Measurements from ENCODE around the gene MCTP1. TPM values are rescaled to one million over a fixed set of nuclear protein-coding genes. Genes with fewer than 3 reads are reported as not detected.

MCTP1 gene
- total and polyA plus RNA-seq, 2 of the 8 experiments (the other 6 are each of a cell fraction or from before 2014, with no cell fraction given), result 0.56 to 3.4 TPM

GRCh38 chr5:95272316-95272929, 12.5 kb downstream of the MCTP1 start:
- no peak overlapping the region for H2AFZ ChIP-seq (ENCODE audit: low read length)
- no peak overlapping the region for H4K91ac ChIP-seq (replicated peaks; ENCODE audit: insufficient read length, low read length)
- H3K23ac ChIP-seq (ENCODE audit: insufficient read length), result no peak overlapping the region
- no peak overlapping the region for H2BK20ac ChIP-seq (ENCODE audit: low read length)
- no peaks in the 10 kb centered on the region for H4K20me1 ChIP-seq (replicated peaks in 1 of 2; ENCODE audit: control insufficient read depth in 1 of 2, insufficient read depth in 2 of 2, low read length in 2 of 2)
- no peak overlapping the region for H3K27ac ChIP-seq (ENCODE audit: low read depth, low read length)
- H3K9me3 ChIP-seq (ENCODE audit: insufficient read depth in 2 of 2, low read depth in 1 of 2, low read length in 1 of 2), result peaks cover 3 to 6% of the 10 kb centered on the region in 2 experiments; a peak in 1 of 4 replicates
- TF ChIP-seq JUN (IDR thresholded peaks at IDR 0.05; ENCODE audit: low read depth, low read length) (no peak), POLR2A (IDR thresholded peaks at IDR 0.05; ENCODE audit: control extremely low read depth in 1 of 2, low read depth in 2 of 2, low read length in 2 of 2) (no peak), MAX (IDR thresholded peaks at IDR 0.05) (no peak), CEBPB (IDR thresholded peaks at IDR 0.05; ENCODE audit: low read depth, low read length) (no peak), GABPA (IDR thresholded peaks at IDR 0.05; ENCODE audit: borderline replicate concordance, insufficient read depth, low read length) (no peak), CTBP2 (IDR thresholded peaks at IDR 0.05; ENCODE audit: borderline replicate concordance, insufficient read depth, insufficient read length, low read length) (no peak), RNF2 (IDR thresholded peaks at IDR 0.05; ENCODE audit: borderline replicate concordance, low read depth, low read length, missing control alignments, poor library complexity, severe bottlenecking) (no peak), SUZ12 (IDR thresholded peaks at IDR 0.05; ENCODE audit: low read length) (no peak), NANOG (IDR thresholded peaks at IDR 0.05; ENCODE audit: insufficient read depth, low read depth, low read length, poor library complexity, severe bottlenecking) (no peak)
- POLR2A ChIA-PET (ENCODE audit: partially characterized antibody), result interaction anchor here (1.0 kb wide), 1 partner anchor 12 kb away, joined by 3 read pairs; no protein-coding TSS in a partner anchor
- H3K4ac ChIP-seq (replicated peaks; ENCODE audit: insufficient read length, low read depth, low read length), result no peak overlapping the region
- H2BK5ac ChIP-seq (ENCODE audit: low read depth, low read length), result no peak overlapping the region
- no peak overlapping the region for H2AK5ac ChIP-seq (ENCODE audit: low read depth, low read length)
- no peaks in the 10 kb centered on the region for H3K79me2 ChIP-seq (ENCODE audit: control insufficient read depth in 1 of 2, insufficient read depth in 2 of 2, low read length in 2 of 2)
- no peaks in the 10 kb centered on the region for H3K36me3 ChIP-seq (ENCODE audit: control insufficient read depth in 2 of 4, insufficient read depth in 4 of 4, low read length in 3 of 4)
- no peak overlapping the region for H2BK15ac ChIP-seq (ENCODE audit: low read length)
- no peaks in the 10 kb centered on the region for H3K4me1 ChIP-seq (replicated peaks in 1 of 4; ENCODE audit: control insufficient read depth in 3 of 4, insufficient read depth in 4 of 4, low read length in 3 of 4)
- no peak overlapping the region for H3K4me2 ChIP-seq (ENCODE audit: insufficient read depth in 1 of 2, low read depth in 2 of 2, low read length in 2 of 2)
- no peak for FAIRE-seq
- no peak overlapping the region for H4K8ac ChIP-seq (ENCODE audit: extremely low read depth, insufficient read depth, low read length)
- H3K23me2 ChIP-seq (ENCODE audit: low read depth, low read length), result no peaks in the 10 kb centered on the region
- H2BK12ac ChIP-seq (ENCODE audit: low read depth, low read length), result no peak overlapping the region
- no peak overlapping the region for H4K5ac ChIP-seq (ENCODE audit: insufficient read length, low read depth, low read length)
- DNase-seq (ENCODE audit: low read depth in 1 of 2, low spot score in 2 of 2), result no peak
- no peak overlapping the region for H3K4me3 ChIP-seq (ENCODE audit: extremely low read depth in 1 of 4, insufficient read depth in 2 of 4, low read depth in 3 of 4, low read length in 4 of 4)
- H3K9ac ChIP-seq (replicated peaks in 1 of 4; ENCODE audit: extremely low read depth in 1 of 4, low read depth in 3 of 4, low read length in 3 of 4), result no peak overlapping the region
- H3K79me1 ChIP-seq (ENCODE audit: low read depth, low read length), result no peaks in the 10 kb centered on the region
- H3K27me3 ChIP-seq (replicated peaks in 1 of 4; ENCODE audit: control insufficient read depth in 3 of 4, extremely low read depth in 1 of 4, insufficient read depth in 3 of 4, low read length in 3 of 4), result no peaks in the 10 kb centered on the region
- H3K18ac ChIP-seq (ENCODE audit: extremely low read depth, low read length), result no peak overlapping the region
- H3K56ac ChIP-seq (replicated peaks; ENCODE audit: insufficient read length, low read depth, low read length), result no peak overlapping the region
- H3K14ac ChIP-seq (ENCODE audit: insufficient read length), result no peak overlapping the region
- CTCF ChIA-PET (ENCODE audit: partially characterized antibody), result interaction anchor here (1.5 kb wide), 1 partner anchor 371 kb away, joined by 3 read pairs; no protein-coding TSS in a partner anchor
- no peak overlapping the region for H2BK120ac ChIP-seq (replicated peaks; ENCODE audit: low read depth, low read length)

Data from H1 (cell line).